ENCODE results near the gene SOX6.

GRCh38 chr11:16403448-16403803 is 47.1 kb upstream of the SOX6 start:
- TF ChIP-seq EZH2 (IDR thresholded peaks at IDR 0.05; ENCODE audit: low read length) (no peak), CTCF (optimal IDR thresholded peaks at IDR 0.05 in 1 of 3, IDR thresholded peaks at IDR 0.05 in 1 of 3, conservative IDR thresholded peaks at IDR 0.05 in 1 of 3; ENCODE audit: extremely low read depth in 1 of 3, insufficient read depth in 2 of 3, low read length in 3 of 3) (no peak)

All from keratinocyte (primary cell).